Liver (tissue), 3 donors: ENCODE measurements around the gene MARK3.

Source experiments
- CTCF ChIP-seq: fragments of 150-350 bp; IDR thresholded peaks from 2 replicates; pipeline ENCODE4 v1.5.1; 2017; ENCODE audit warnings: improper control_type of control experiment, low read depth, low read length; ENCODE audit not compliant: missing input control
- EGR1 ChIP-seq, 2 donors: IDR thresholded peaks; 2 replicates each; pipeline ENCODE4 v1.6.1; 2016 to 2018; ENCODE audit warnings: antibody characterized with exemption in 2 of 2, low read depth in 2 of 2
- FOXA1 ChIP-seq: IDR thresholded peaks from 2 replicates; pipeline ENCODE4 v1.6.1; 2016; ENCODE audit warnings: antibody characterized with exemption
- GABPA ChIP-seq, 2 donors: IDR thresholded peaks in 1 of 2; conservative IDR thresholded peaks in 1 of 2; 2 replicates each; pipeline ENCODE4 v1.6.1; 2016; ENCODE audit warnings: antibody characterized with exemption in 2 of 2, mild to moderate bottlenecking in 1 of 2, moderate library complexity in 1 of 2
- HNF4A ChIP-seq, 2 donors: conservative IDR thresholded peaks; 2 replicates each; pipeline ENCODE4 v1.6.1; 2016; ENCODE audit warnings: antibody characterized with exemption in 2 of 2, mild to moderate bottlenecking in 2 of 2
- MAX ChIP-seq: IDR thresholded peaks from 2 replicates; pipeline ENCODE4 v1.6.1; 2016; ENCODE audit warnings: antibody characterized with exemption
- NR2F2 ChIP-seq: IDR thresholded peaks from 2 replicates; pipeline ENCODE4 v1.6.1; 2016; ENCODE audit warnings: antibody characterized with exemption
- RAD21 ChIP-seq, 2 donors: IDR thresholded peaks; 2 replicates each; pipeline ENCODE4 v1.6.1; 2016; ENCODE audit warnings: antibody characterized with exemption in 2 of 2, mild to moderate bottlenecking in 2 of 2
- REST ChIP-seq: IDR thresholded peaks from 2 replicates; pipeline ENCODE4 v1.6.1; 2016; ENCODE audit warnings: antibody characterized with exemption, mild to moderate bottlenecking
- TAF1 ChIP-seq: conservative IDR thresholded peaks from 2 replicates; pipeline ENCODE4 v1.6.1; 2016; ENCODE audit warnings: antibody characterized with exemption, mild to moderate bottlenecking
- YY1 ChIP-seq: IDR thresholded peaks from 2 replicates; pipeline ENCODE4 v1.6.1; 2016; ENCODE audit warnings: antibody characterized with exemption, mild to moderate bottlenecking
- ZBTB33 ChIP-seq: IDR thresholded peaks from 2 replicates; pipeline ENCODE4 v1.6.1; 2016; ENCODE audit warnings: antibody characterized with exemption
- donor health status: healthy.
- donor health status: healthy.

GRCh38 chr14:103500148-103500990 is 115.2 kb downstream of the MARK3 start:
- TF ChIP-seq NR2F2 (no peak), RAD21 (IDR thresholded peaks at IDR 0.05) (peak; percentile 85 to 86), MAX (no peak), CTCF (peak; percentile 83), ZBTB33 (no peak), YY1 (no peak), GABPA (IDR thresholded peaks at IDR 0.05 in 1 of 2, conservative IDR thresholded peaks at IDR 0.05 in 1 of 2) (no peak), REST (no peak), TAF1 (no peak), EGR1 (IDR thresholded peaks at IDR 0.05; ENCODE audit: low read depth in 2 of 2) (no peak), HNF4A (conservative IDR thresholded peaks at IDR 0.05) (no peak), FOXA1 (no peak)
